Adipose tissue (tissue), 3 donors: ENCODE measurements around the gene APP. TPM values are rescaled to one million over a fixed set of nuclear protein-coding genes. Genes with fewer than 3 reads are reported as not detected.
"Not testable (repeated sequence)": the region's sequence is repeated elsewhere in the genome, so short reads cannot be mapped to it uniquely, and the experiment has no call there.

Experiments used
- H3K27ac ChIP-seq: one replicate; pipeline ENCODE4 v1.5.1; 2013; ENCODE audit warnings: low read depth, low read length
- WGBS, 3 donors: extraction: QIAGEN DNeasy Blood & Tissue Kit; methylation state at CpG; one replicate each; pipeline ENCODE4 v1.1.7; 2013; 5-methylcytosine and 5-hydroxymethylcytosine counted together
- polyA plus RNA-seq, 3 donors: library from polyadenylated mRNA; stranded (reverse); fragments of 200-250 nt; gene quantifications; one replicate each; pipeline ENCODE4 v1.2.3, GENCODE V29; 2013
- donor health status: healthy with polysubstance abuse.
- donor health status: Bipolar disorder and iron deficiency.
- donor health status: healthy.

APP gene
- polyA plus RNA-seq, 3 donors, result 101 to 212 (median 126) TPM

DNA sequence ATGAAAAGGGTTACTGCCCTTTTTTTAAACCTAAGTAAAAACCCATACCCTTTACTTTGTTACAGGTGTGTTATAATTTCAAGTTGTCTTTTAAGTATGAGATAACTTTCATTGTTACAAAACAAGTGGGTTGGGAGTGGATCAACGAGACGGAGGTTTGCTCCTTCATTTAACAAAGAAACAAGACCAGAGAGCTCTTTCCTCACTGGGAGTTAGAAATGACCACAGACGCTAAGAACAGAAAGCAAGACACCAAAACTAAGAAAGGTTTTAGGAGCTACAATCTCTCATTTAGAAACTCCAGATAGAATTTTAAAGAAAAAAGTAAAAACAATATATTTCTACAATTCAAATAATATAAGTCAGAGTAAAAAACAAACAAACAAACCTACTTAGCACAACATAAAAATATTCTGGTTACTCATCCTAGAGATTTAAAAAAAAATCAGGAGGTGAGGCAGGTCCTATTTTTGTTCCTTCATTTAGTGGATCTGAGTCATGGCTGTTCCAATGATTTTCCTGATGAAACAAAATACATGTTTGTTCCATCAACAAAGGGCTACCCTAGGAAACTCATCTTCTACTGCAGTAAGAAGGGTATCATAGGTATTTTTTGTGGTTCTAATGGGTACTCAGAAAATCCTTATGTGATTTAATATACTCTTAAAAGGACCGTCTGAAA lies 33.0 kb downstream of the APP start:
- H3K27ac ChIP-seq, result no peak overlapping the region
- 74 to 97% (median 79%) methylated on average over 4 of the region's 4 CpGs for WGBS, 3 donors

GRCh38 chr21:26136671-26137070 lies 33.9 kb downstream of the APP start:
- no peak overlapping the region for H3K27ac ChIP-seq
- WGBS, 3 donors, result 58 to 65% (median 64%) methylated on average over 6 of the region's 6 CpGs

DNA sequence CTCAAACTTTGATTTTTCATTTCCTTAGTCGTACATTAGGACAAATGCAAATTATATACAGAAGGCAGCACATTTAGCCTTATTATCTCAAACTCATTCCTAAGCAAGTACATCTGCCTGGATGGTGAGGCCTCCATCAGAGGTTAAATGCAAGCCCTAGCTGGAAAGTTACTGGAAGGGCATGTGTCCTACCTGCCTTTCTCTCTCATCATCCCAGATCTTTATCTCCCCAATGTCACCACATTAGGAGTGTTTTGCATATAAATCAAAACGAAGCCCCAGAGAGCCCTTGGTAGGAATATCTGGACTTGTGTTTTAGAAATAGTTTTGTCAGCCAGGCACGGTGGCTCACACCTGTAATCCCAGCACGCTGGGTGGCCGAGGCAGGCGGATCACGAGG lies 35.0 kb downstream of the APP start:
- WGBS, 3 donors, result 94 to 95% (median 95%) methylated on average over 7 of the region's 7 CpGs
- no peak overlapping the region for H3K27ac ChIP-seq

GRCh38 chr21:26131554-26131953 lies 39.0 kb downstream of the APP start:
- WGBS, 3 donors, result 72 to 89% (median 77%) methylated on average over 3 of the region's 3 CpGs
- H3K27ac ChIP-seq, result no peak overlapping the region

GRCh38 chr21:26131053-26131452 lies 39.5 kb downstream of the APP start:
- H3K27ac ChIP-seq, result not testable (repeated sequence)
- 90 to 92% (median 90%) methylated on average over 14 of the region's 14 CpGs for WGBS, 3 donors

DNA sequence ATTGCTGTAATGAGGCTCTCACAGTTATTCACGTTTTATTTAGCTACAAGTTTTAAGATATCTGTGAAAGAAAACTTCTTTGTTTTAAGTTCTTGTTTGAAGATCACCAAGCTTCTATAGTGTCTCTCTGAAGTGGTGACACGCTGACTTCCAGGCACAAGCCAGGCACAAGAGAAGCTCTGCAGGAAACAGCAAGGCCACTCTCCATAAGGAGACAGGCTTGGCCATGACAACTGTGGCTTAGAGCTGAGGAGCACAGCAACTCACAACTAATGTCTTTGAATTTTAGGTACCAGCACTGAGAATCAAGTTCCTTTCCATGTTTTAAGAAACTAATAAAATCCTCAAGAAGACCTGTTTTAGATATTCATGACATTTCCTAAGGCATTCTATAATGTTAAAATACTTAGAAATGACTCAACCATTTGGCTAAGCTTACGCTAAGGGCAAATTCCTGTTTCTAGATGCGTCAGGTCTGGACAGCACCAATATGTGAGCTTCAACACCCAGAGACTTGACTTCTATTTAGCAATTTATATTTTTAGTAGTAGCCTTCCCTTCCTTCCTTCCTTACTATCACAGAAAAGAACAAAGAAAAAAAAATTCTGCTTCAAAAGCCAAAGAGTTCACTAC lies 40.2 kb downstream of the APP start:
- H3K27ac ChIP-seq, result no peak overlapping the region
- WGBS, 3 donors, result 67 to 73% (median 70%) methylated on average over 4 of the region's 4 CpGs

DNA sequence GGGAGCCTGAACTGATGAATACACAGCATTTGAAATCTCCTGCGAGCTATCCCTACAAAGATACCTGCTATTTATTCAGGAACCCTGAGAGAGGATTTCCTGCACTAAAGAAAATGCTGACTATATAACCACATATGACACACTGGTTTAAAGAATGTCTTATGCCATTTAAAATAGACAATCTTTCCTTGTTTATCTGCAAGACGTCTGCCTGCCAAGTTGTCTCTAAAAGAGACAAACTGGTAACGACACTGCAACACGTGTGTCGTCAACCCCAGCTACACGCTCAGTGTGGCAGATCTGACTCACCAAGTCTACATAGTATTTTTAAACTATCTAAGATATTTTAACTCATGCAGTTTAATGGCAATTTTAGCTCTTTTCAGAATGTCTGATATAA lies 42.7 kb downstream of the APP start:
- H3K27ac ChIP-seq, result no peak overlapping the region
- WGBS, 3 donors, result 51 to 65% (median 58%) methylated on average over 6 of the region's 6 CpGs

- 62 to 76% (median 71%) methylated on average over 1 of the region's 1 CpG for WGBS, 3 donors
- H3K27ac ChIP-seq, result no peak overlapping the region
Observed at GRCh38 chr21:26127073-26127814, 43.3 kb downstream of the APP start.

- WGBS, 3 donors, result 89 to 97% (median 97%) methylated on average over 4 of the region's 4 CpGs
- H3K27ac ChIP-seq, result no peak overlapping the region
Observed at GRCh38 chr21:26126168-26126553, 44.4 kb downstream of the APP start.

- no peak overlapping the region for H3K27ac ChIP-seq
- 46 to 85% (median 84%) methylated on average over 8 of the region's 8 CpGs for WGBS, 3 donors
Observed at GRCh38 chr21:26125433-26126167, 45.0 kb downstream of the APP start.

- WGBS, 3 donors, result 39 to 74% (median 70%) methylated on average over 7 of the region's 7 CpGs
- H3K27ac ChIP-seq, result no peak overlapping the region
Observed at GRCh38 chr21:26124896-26125295, 45.7 kb downstream of the APP start.

- 17 to 42% (median 39%) methylated on average over 4 of the region's 4 CpGs for WGBS, 3 donors
- H3K27ac ChIP-seq, result no peak overlapping the region
Observed at GRCh38 chr21:26124421-26124833, 46.1 kb downstream of the APP start.

- WGBS, 3 donors, result 8 to 75% (median 49%) methylated on average over 1 of the region's 1 CpG
- no peak overlapping the region for H3K27ac ChIP-seq
Observed at GRCh38 chr21:26123012-26123411, 47.6 kb downstream of the APP start.

- no peak overlapping the region for H3K27ac ChIP-seq
- WGBS, 3 donors, result 74 to 96% (median 80%) methylated on average over 4 of the region's 4 CpGs
Observed at GRCh38 chr21:26120828-26121227, 49.7 kb downstream of the APP start.

DNA sequence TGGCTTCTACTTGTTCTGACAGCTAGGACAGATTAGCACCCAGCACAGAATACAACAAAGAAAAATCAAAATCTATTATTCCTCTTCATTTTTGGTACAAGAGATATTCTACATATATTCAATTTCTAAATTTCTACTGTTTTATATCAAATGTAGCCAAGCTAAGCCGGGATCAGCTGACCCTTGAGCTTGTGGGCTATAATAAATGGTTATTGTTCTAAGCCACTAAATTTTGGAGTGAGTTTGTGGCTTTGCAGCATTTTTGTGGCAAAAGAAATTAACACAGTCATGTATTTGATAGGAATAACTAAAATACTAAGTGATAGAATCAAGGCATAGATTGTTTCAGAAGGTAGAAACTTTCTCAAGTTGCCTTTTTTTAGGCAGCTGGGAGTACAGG lies 50.7 kb downstream of the APP start:
- H3K27ac ChIP-seq, result no peak overlapping the region
- 83 to 86% (median 85%) methylated on average over 1 of the region's 1 CpG for WGBS, 3 donors

- 69 to 77% (median 75%) methylated on average over 2 of the region's 2 CpGs for WGBS, 3 donors
- no peak overlapping the region for H3K27ac ChIP-seq
Observed at GRCh38 chr21:26118938-26119540, 51.5 kb downstream of the APP start.

- H3K27ac ChIP-seq, result no peak overlapping the region
- WGBS, 3 donors, result 74 to 92% (median 87%) methylated on average over 3 of the region's 3 CpGs
Observed at GRCh38 chr21:26117972-26118367, 52.6 kb downstream of the APP start.

DNA sequence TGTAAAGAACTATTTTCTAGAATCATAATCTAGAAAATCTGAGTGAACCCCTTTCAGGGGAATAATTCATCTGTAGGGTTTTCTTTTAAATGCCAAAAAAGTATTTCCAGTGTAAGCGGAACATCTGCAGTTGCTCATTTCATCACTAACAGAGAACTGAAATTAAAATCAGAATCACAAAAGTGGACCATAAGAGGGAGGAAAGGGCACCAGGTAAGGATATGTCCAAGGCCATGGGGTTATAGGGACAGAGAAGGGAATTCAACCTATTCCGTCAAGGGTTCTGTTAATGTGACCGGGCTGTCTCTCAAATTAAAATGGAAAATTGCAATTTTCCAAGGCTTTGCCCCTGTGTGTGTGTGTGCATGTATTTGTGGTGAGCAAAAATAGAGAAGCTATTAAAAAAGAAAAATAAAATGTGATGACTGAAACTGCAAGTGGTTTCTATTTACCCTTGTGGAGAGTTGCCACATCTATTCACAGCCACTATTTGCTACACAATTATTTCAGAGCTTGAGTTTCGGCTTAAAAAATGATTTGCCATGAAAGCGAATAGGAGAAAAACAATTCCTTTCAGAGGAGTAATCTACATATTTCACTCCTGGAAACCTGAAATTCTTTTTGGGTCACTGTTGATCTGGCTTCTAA lies 53.1 kb downstream of the APP start:
- no peak overlapping the region for H3K27ac ChIP-seq
- 85 to 93% (median 86%) methylated on average over 5 of the region's 5 CpGs for WGBS, 3 donors
